Suppressor macrophage treated with lipopolysaccharide for 1 hour (primary cell): ENCODE data around the gene NPIPB8.
"Not testable (repeated sequence)": the region's sequence is repeated elsewhere in the genome, so short reads cannot be mapped to it uniquely, and the experiment has no call there.

Experiments used
- DNase-seq, 3 donors: peaks; one replicate each; pipeline ENCODE4 v3.0.0-alpha.2; 2020 to 2022

NPIPB8 gene

GRCh38 chr16:28636093-28636823 is 1.6 kb upstream of the NPIPB8 start:
- DNase-seq = not testable (repeated sequence)

GRCh38 chr16:28638359-28638758 is 494 bp downstream of the NPIPB8 start:
- DNase-seq = not testable (repeated sequence)

GRCh38 chr16:28639959-28640358 is 2.1 kb downstream of the NPIPB8 start:
- DNase-seq = not testable (repeated sequence)

GRCh38 chr16:28666264-28666663 is 28.4 kb downstream of the NPIPB8 start:
- DNase-seq = not testable (repeated sequence)

GRCh38 chr16:28667480-28667879 is 29.6 kb downstream of the NPIPB8 start:
- not testable (repeated sequence) for DNase-seq

GRCh38 chr16:28668199-28668598 is 30.3 kb downstream of the NPIPB8 start:
- not testable (repeated sequence) for DNase-seq

- not testable (repeated sequence) for DNase-seq
Measured at GRCh38 chr16:28688327-28688952, 50.6 kb downstream of the NPIPB8 start.

- DNase-seq = not testable (repeated sequence)
Measured at GRCh38 chr16:28689425-28689824, 51.6 kb downstream of the NPIPB8 start.

GRCh38 chr16:28691722-28692121 is 53.9 kb downstream of the NPIPB8 start:
- not testable (repeated sequence) for DNase-seq

- not testable (repeated sequence) for DNase-seq
Measured at GRCh38 chr16:28693257-28693950, 55.5 kb downstream of the NPIPB8 start.

- DNase-seq = not testable (repeated sequence)
Measured at GRCh38 chr16:28699792-28700191, 61.9 kb downstream of the NPIPB8 start.

GRCh38 chr16:28700349-28700748 is 62.5 kb downstream of the NPIPB8 start:
- peak in 1 of 3 donors; percentile 0 for DNase-seq

GRCh38 chr16:28701384-28701783 is 63.5 kb downstream of the NPIPB8 start:
- DNase-seq = not testable (repeated sequence)

GRCh38 chr16:28704246-28704645 is 66.4 kb downstream of the NPIPB8 start:
- DNase-seq = not testable (repeated sequence)
